Measurements from ENCODE around the gene CEP295NL. TPM values are rescaled to one million over a fixed set of nuclear protein-coding genes. Genes with fewer than 3 reads are reported as not detected.
A peak's percentile ranks its signal among the peaks of the same experiment; 100 is the strongest.

The CEP295NL gene
- total and polyA plus RNA-seq, 11 donors, result 0.23 to 3.3 (median 0.52) TPM

DNA sequence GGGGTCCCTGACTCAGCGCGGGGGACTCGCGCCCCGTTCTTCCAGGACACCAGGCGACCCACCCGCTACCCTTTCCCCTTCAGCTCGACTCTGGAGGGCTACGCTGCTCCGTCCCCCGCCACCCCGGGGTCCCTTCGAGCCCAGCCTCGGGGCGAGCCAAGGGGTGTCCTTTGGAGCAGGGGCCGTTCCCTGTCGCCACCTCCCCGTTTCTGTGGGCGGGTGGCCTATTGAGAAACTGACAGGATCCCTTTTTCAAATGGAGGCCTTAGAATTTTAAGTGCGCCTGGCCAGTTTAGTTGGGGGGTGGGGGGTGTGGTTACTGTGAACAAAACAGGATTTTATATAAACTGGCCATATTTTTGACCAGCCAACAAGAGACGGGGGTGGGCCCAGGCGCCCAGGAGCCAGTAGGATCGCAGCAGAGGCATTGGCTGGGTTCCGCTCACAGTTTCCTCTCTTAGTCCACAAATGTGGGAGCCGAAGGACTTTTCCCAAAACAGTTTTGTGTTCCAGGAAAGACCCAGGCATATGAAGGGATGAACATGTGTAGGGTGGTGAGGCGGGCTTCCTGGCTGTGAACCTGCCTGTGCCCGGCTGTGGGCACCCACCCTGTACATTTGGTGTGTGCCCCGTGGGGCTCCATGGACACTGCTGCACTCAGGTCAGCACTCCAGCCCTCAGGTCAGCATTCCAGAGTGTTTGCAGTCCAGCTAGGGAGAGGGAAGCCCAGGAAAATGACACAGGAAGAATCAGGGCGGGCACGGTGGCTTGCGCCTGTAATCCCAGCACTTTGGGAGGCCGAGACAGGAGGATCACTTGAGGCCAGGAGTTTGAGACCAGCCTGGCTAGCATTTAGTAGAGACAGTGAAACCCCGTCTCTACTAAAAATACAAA lies 22.9 kb upstream of the CEP295NL start:
- Histone ChIP-seq H3K4me1 (peaks cover 6 to 52% (median 38%) of the 10 kb centered on the region in 12 donors), H3K36me3 (peaks cover 0 to 4% (median 0%) of the 10 kb centered on the region in 9 donors), H3K27ac (peak overlapping the region; percentile 73 to 99 (median 93)), H3K9me3 (no peaks in the 10 kb centered on the region), H3K4me3 (peak overlapping the region; percentile 64 to 94 (median 77)), H3K27me3 (no peaks in the 10 kb centered on the region)
- ATAC-seq (peak; percentile 20 to 75 (median 68)), DNase-seq (peak; percentile 80 to 88 (median 85))
- 26 to 56% (median 28%) methylated on average over 24 to 33 of the region's 33 CpGs for WGBS, 4 donors
- TF ChIP-seq, protein P1, sequence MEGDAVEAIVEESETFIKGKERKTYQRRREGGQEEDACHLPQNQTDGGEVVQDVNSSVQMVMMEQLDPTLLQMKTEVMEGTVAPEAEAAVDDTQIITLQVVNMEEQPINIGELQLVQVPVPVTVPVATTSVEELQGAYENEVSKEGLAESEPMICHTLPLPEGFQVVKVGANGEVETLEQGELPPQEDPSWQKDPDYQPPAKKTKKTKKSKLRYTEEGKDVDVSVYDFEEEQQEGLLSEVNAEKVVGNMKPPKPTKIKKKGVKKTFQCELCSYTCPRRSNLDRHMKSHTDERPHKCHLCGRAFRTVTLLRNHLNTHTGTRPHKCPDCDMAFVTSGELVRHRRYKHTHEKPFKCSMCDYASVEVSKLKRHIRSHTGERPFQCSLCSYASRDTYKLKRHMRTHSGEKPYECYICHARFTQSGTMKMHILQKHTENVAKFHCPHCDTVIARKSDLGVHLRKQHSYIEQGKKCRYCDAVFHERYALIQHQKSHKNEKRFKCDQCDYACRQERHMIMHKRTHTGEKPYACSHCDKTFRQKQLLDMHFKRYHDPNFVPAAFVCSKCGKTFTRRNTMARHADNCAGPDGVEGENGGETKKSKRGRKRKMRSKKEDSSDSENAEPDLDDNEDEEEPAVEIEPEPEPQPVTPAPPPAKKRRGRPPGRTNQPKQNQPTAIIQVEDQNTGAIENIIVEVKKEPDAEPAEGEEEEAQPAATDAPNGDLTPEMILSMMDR (IDR thresholded peaks at IDR 0.05), result no peak
- TF ChIP-seq POLR2A (IDR thresholded peaks at IDR 0.05), result peak in 1 of 2 donors; percentile 18
- intact Hi-C loops (cut with DNase I), result loop anchor here in 5 of 10 donors (2.0 to 10.0 kb wide), 6 partner anchors 41 to 61 kb away; partner anchors contain the start of gene LGALS3BP (in 1 of the 5)

DNA sequence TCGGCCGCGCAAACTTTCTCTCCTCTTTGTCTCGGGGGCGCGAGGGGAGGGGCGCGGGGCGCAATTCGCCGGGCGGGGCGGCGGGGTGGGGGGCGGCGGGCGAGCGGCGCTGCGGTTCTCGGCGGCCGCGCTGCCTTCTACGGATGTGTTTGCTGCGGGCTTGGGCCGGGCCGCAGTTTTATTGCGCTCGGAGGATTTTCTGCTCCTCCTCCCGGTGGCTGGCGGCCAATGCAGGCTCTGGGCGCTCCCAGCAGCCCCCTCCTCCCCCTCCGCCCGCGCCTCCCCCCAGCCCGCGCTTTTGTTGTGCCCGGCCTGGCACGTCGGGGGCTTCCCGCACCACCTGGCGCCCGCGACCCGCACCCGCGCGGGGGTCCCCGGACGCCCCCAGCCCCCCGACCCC lies 22.2 kb upstream of the CEP295NL start, which contains the start of gene TIMP2:
TSS of gene TIMP2 (minus strand) at position 154 of the 400 bp plus-strand sequence. CDS start 299 bp downstream, outside the sequence.
- peak within 1 kb of the TSS; percentile 73 to 99 (median 93) for H3K27ac ChIP-seq
- peak; percentile 89 to 95 (median 94) for DNase-seq
- ATAC-seq, result peak in 3 of 4 donors; percentile 66 to 72 (median 72)
- H3K27me3 ChIP-seq, result no peaks in the 10 kb centered on the region
- intact Hi-C loops (cut with DNase I), result loop anchor here in 5 of 10 donors (2.0 to 10.0 kb wide), 6 partner anchors 40 to 60 kb away; partner anchors contain the start of gene LGALS3BP (in 1 of the 5)
- TF ChIP-seq POLR2A (IDR thresholded peaks at IDR 0.05), result peak in 1 of 2 donors; percentile 43
- TF ChIP-seq, protein P1 (IDR thresholded peaks at IDR 0.05), result peak in 10 of 12 donors; percentile 23 to 52 (median 32)
- peak within 1 kb of the TSS; percentile 69 to 94 (median 77) for H3K4me3 ChIP-seq
- no peaks in the 10 kb centered on the region for H3K9me3 ChIP-seq
- H3K36me3 ChIP-seq, result peaks cover 0 to 4% (median 0%) of the 10 kb centered on the region in 9 donors
- H3K4me1 ChIP-seq, result peaks cover 6 to 58% (median 43%) of the 10 kb centered on the region in 12 donors
- WGBS, 4 donors, result 0 to 5% (median 1%) methylated on average over 4 to 52 of the region's 52 CpGs

DNA sequence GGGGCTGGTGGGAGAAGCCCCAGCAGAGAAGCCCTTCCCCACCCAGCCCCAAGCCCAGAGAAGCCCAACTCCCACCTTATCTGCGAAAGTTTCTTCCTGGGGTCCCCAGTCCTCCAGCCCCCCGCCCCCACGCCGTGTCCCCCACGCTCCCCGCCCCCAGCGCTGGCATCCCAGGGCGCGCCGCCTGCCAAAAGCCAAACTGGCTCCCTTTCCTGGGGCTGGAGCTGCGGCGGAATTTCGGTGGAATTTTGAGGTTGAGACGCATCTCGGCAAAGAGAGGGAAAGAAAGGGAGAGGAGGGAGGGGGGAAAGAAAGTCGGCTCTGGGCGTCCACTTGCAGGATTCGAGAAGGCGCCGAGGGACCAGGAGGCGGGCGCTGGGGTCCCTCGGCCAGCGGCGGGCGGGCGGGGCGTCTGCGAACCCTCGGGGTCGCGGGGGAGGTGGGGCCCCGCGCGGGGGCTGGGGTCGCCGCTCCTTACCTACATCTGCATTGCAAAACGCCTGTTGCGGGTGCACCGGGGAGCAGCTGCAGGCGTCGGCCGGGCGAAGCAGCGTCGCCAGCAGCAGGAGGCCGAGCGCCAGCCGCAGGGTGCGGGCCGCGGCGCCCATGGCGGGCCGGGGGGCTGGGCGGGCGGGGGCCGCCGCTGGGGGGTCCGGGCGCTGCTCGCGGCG lies 21.6 kb upstream of the CEP295NL start:
- no peaks in the 10 kb centered on the region for H3K9me3 ChIP-seq
- intact Hi-C loops (cut with DNase I), result loop anchor here (2.0 to 10.0 kb wide), 8 partner anchors 37 to 60 kb away; partner anchors contain the start of gene LGALS3BP (in 1 of the 10)
- peaks cover 6 to 58% (median 46%) of the 10 kb centered on the region in 12 donors for H3K4me1 ChIP-seq
- ATAC-seq (no peak), DNase-seq (peak in 3 of 5 donors; percentile 38 to 72 (median 43))
- TF ChIP-seq, protein P1 (IDR thresholded peaks at IDR 0.05), result no peak
- TF ChIP-seq POLR2A (IDR thresholded peaks at IDR 0.05), result no peak
- H3K36me3 ChIP-seq, result peaks cover 0 to 4% (median 0%) of the 10 kb centered on the region in 9 donors
- peak overlapping the region; percentile 69 to 94 (median 77) for H3K4me3 ChIP-seq
- peak overlapping the region; percentile 50 to 99 (median 91) for H3K27ac ChIP-seq
- H3K27me3 ChIP-seq, result no peaks in the 10 kb centered on the region
- 0 to 1% (median 1%) methylated on average over 16 to 64 of the region's 64 CpGs for WGBS, 4 donors
